Loucy (cell line): ENCODE data around the gene COL13A1.

Source experiments
- H2AFZ ChIP-seq: fragments of 200-600 bp; sonication (generic); 2 replicates; pipeline ENCODE4 v1.6.0; 2016; ENCODE audit warnings: antibody characterized with exemption, mild to moderate bottlenecking, low read length, moderate library complexity
- H3F3A ChIP-seq: fragments of 200-600 bp; 2 replicates; pipeline ENCODE4 v1.6.0; 2016; ENCODE audit warnings: antibody characterized with exemption, low read depth, mild to moderate bottlenecking
- H3K27me3 ChIP-seq: fragments of 200-600 bp; sonication (generic); 2 replicates; pipeline ENCODE4 v1.6.1; 2014; ENCODE audit warnings: low read length, mild to moderate bottlenecking; ENCODE audit not compliant: insufficient read depth, poor library complexity, severe bottlenecking
- H3K36me3 ChIP-seq: fragments of 200-600 bp; sonication (generic); 2 replicates; pipeline ENCODE4 v1.6.1; 2016; ENCODE audit warnings: low read length; ENCODE audit not compliant: insufficient read depth
- H3K4me1 ChIP-seq: fragments of 200-600 bp; sonication (generic); 2 replicates; pipeline ENCODE4 v1.5.1; 2014; ENCODE audit warnings: low read length, mild to moderate bottlenecking; ENCODE audit not compliant: insufficient read depth, poor library complexity, severe bottlenecking
- H3K4me2 ChIP-seq: fragments of 200-600 bp; sonication (generic); 2 replicates; pipeline ENCODE4 v1.6.0; 2014; ENCODE audit warnings: antibody characterized with exemption, low read length, low read depth, mild to moderate bottlenecking; ENCODE audit not compliant: poor library complexity, severe bottlenecking
- H3K4me3 ChIP-seq: fragments of 200-600 bp; sonication (generic); 2 replicates; pipeline ENCODE4 v1.5.1; 2014; ENCODE audit warnings: low read length, mild to moderate bottlenecking, mixed read lengths; ENCODE audit not compliant: poor library complexity, severe bottlenecking
- H3K79me2 ChIP-seq: fragments of 200-600 bp; sonication (generic); 2 replicates; pipeline ENCODE4 v1.6.1; 2014; ENCODE audit warnings: low read length; ENCODE audit not compliant: insufficient read depth
- H3K9ac ChIP-seq: fragments of 200-600 bp; sonication (generic); 2 replicates; pipeline ENCODE4 v1.6.0; 2014; ENCODE audit warnings: mild to moderate bottlenecking, low read depth, low read length, moderate library complexity; ENCODE audit not compliant: poor library complexity, severe bottlenecking
- H3K9me2 ChIP-seq: fragments of 200-600 bp; sonication (generic); replicated peaks from 2 replicates; pipeline ENCODE4 v1.6.1; 2016; ENCODE audit warnings: low read depth, low read length, mixed read lengths
- H3K9me3 ChIP-seq: fragments of 200-600 bp; sonication (generic); 2 replicates; pipeline ENCODE4 v1.6.1; 2014; ENCODE audit warnings: mild to moderate bottlenecking, antibody characterized with exemption, low read length, low read depth; ENCODE audit not compliant: insufficient read depth
- H4K20me1 ChIP-seq: fragments of 200-600 bp; sonication (generic); 2 replicates; pipeline ENCODE4 v1.6.0; 2014; ENCODE audit warnings: antibody characterized with exemption, low read length, mild to moderate bottlenecking; ENCODE audit not compliant: insufficient read depth, poor library complexity, severe bottlenecking
- CTCF ChIP-seq: fragments of 200-600 bp; sonication (generic); conservative IDR thresholded peaks from 2 replicates; pipeline ENCODE4 v1.5.1; 2014; ENCODE audit warnings: mild to moderate bottlenecking, antibody characterized with exemption, low read length
- EZH2phosphoT487 ChIP-seq: fragments of 200-600 bp; IDR thresholded peaks from 2 replicates; pipeline ENCODE4 v1.6.1; 2018; ENCODE audit warnings: antibody characterized with exemption, mild to moderate bottlenecking, moderate library complexity, borderline replicate concordance

COL13A1 gene

GRCh38 chr10:69904533-69904932, 102.8 kb downstream of the COL13A1 start:
- no peaks in the 10 kb centered on the region for H4K20me1 ChIP-seq
- no peaks in the 10 kb centered on the region for H3K79me2 ChIP-seq
- no peaks in the 10 kb centered on the region for H3K9me3 ChIP-seq
- no peak overlapping the region for H3K4me3 ChIP-seq
- H3K4me1 ChIP-seq = peaks cover 9% of the 10 kb centered on the region
- H3K9ac ChIP-seq = no peak overlapping the region
- H3F3A ChIP-seq = no peaks in the 10 kb centered on the region
- H3K27me3 ChIP-seq = no peaks in the 10 kb centered on the region
- no peaks in the 10 kb centered on the region for H3K36me3 ChIP-seq
- no peak overlapping the region for H2AFZ ChIP-seq
- no peaks in the 10 kb centered on the region for H3K9me2 ChIP-seq
- no peak overlapping the region for H3K4me2 ChIP-seq
- TF ChIP-seq CTCF = no peak
- no peak for TF ChIP-seq EZH2phosphoT487

GRCh38 chr10:69906425-69906824, 104.7 kb downstream of the COL13A1 start:
- Histone ChIP-seq H3K27me3 (no peaks in the 10 kb centered on the region), H3K36me3 (no peaks in the 10 kb centered on the region), H3K9me3 (no peaks in the 10 kb centered on the region), H4K20me1 (no peaks in the 10 kb centered on the region), H3K4me3 (no peak overlapping the region), H2AFZ (no peak overlapping the region), H3K4me2 (no peak overlapping the region), H3K9me2 (no peaks in the 10 kb centered on the region), H3F3A (no peaks in the 10 kb centered on the region), H3K79me2 (no peaks in the 10 kb centered on the region), H3K4me1 (peaks cover 23% of the 10 kb centered on the region), H3K9ac (no peak overlapping the region)
- no peak for TF ChIP-seq CTCF
- no peak for TF ChIP-seq EZH2phosphoT487

GRCh38 chr10:69907517-69907916, 105.8 kb downstream of the COL13A1 start:
- H2AFZ ChIP-seq = no peak overlapping the region
- H3K9me2 ChIP-seq = no peaks in the 10 kb centered on the region
- TF ChIP-seq CTCF (no peak), EZH2phosphoT487 (no peak)
- peak overlapping the region; percentile 35 for H3K9ac ChIP-seq
- H3K4me2 ChIP-seq = no peak overlapping the region
- no peaks in the 10 kb centered on the region for H3K9me3 ChIP-seq
- no peaks in the 10 kb centered on the region for H3K79me2 ChIP-seq
- peaks cover 24% of the 10 kb centered on the region for H3K4me1 ChIP-seq
- H3K36me3 ChIP-seq = no peaks in the 10 kb centered on the region
- no peaks in the 10 kb centered on the region for H4K20me1 ChIP-seq
- H3K27me3 ChIP-seq = no peaks in the 10 kb centered on the region
- H3F3A ChIP-seq = no peaks in the 10 kb centered on the region
- no peak overlapping the region for H3K4me3 ChIP-seq
